ENCODE measurements around the gene ULBP3.

ULBP3 gene

DNA sequence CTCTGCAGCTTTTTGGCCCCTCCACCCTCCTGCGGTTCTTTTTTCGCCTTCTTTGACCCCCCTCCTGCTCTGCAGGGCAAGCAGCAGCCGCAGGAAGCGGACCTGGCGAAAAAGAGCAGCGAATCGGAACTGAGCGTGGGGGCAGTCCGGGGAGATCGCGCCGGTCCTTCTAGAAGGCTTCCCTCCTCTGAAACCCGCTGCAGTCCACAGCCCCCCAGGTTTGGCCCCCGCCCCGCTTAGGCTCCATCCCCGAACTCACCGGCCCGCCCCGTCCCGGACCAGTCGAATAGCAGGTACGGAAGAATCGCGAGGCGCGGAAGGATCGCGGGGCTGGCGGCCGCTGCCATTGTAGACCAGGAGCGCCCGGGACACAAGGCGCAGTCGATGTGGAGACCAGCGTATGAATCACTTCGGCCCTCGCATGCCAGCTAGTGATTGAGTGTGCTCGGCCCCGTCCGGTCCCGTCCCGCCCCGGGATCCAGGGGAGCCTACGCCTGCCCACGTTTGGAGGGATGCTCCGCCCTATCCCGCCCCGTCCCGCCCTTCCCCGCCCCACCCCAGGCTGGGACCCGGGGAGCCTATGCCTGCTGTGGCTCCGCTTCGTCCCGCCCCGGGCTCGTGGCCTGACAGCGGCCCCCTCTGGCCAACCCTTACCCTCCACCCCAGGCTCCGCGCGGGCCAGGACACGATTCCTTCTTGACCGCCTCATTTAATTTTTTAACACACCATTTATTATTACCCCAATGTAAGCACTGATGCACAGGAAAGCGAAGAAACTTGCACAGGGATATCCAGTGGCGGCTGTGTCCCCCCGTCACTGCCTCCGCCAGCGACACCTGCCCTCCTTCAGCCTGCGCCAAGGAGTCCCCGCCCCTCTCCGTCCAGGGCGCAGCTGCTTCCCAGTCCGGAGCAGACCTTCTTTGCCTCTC is at the start of gene ULBP3:
Gene ULBP3 (minus strand): TSS at position 402 of the 929 bp plus-strand sequence. CDS start 55 bp downstream, at position 347.
- DNase-seq: no peak

GRCh38 chr6:150118627-150119026 is 49.7 kb upstream of the ULBP3 start:
- DNase-seq: no peak

DNA sequence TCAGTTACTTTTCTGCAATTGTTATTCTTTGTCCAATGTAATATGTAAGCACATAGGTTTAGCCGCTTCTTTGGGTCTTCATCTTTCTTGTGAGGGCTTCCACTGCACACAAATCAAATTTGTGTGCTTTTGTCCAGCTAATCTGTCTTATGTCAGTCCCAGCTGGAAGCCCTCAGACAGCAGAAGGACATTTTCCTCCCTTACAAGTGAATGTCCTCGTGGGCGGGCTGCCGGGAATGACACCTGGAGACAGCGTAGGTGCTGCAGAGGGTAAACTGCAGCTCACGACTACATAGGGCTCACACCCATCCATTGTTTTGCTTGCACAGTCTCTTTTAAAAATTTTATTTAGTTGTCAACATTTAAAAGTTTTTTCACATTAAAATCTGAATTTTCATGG is 49.3 kb upstream of the ULBP3 start:
- no peak for DNase-seq

DNA sequence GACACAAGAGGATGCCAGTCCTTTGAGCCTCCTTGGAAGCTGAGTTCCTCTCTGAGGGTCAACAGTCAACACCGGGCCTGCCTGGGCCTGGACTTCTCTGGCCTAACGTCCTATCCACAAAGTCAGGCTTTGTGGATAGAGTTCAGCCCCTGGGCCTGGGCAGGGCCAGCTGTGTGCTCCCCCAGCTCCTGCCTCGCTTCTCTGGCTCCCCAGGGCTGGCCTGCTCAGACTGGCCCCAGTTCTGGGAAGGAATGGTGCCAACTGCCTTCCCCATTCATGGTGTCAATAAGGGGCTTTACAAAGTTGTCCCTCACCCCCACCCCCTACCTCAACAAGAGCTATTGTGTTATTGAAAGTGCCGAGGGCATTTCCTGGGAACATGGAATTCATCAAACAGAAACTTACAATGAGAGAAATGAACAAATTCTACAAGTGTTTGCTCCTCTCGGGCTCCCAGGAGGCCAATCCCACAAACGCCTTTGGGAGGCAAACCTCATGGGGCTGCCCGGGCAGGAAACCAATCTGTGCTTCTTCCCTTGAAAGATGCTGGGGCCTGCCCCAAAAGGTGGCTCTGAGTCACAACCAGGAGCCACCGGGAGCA is 47.4 kb upstream of the ULBP3 start:
- DNase-seq: no peak

DNA sequence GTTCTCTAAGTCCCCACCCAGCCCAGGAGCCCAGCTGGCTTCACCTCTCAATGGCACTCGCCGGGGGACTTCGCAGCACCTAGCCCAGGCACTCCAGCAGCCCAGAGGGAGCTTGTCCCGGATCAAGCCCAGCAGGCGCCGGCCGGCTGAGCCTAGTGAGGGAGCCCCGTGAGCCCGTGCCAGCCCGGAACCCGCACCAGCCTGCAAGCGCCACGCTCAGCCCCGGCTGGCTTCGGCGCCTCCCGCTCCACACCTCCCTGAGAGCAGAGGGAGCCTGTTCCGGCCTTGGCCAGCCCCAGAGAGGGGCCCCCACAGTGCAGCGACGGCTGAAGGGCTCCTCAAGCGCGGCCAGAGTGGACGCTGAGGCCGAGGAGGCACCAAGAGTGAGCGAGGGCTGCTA is 46.8 kb upstream of the ULBP3 start:
- DNase-seq: no peak

DNA sequence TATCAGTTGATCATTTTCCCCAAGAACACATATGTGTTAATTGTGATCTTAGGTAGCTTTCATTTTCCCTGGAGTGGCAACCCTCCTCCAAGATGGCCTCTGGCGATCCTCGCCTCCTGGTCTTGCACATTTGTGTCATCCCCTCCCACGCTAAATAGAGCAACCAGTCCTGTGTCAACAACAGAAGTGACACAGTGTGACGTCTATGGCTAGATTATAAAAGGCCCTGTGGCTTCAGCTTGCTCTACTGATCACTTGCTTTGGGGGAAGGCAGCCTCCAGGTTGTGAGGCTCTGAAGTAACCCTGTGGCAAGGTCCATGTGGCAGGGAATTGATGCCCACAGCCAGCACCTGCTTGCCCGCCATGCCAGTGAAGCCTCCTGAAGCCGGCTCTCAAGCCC is 43.3 kb upstream of the ULBP3 start:
- no peak for DNase-seq

DNA sequence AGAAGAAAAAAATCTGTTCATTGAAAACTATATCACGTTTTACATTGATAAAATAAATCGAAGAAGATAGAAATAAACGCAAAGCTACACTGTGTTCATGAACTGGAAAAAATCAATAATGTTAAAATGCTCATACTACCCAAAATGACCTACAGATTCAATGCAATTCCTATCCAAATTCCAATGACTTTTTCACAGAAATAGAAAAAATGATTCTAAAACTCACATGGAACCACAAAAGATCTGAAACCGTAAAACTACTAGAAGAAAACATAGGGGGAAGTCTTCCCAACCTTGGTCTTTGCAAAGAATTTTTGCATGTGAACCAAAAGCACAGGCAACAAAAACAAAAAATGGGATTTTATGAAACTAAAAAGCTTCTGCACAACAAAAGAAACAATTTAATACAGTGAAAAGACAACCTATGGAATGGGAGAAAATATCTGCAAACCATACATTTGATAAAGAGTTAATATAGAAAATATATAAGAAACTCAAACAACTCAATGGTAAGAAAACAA is 33.9 kb upstream of the ULBP3 start:
- no peak for DNase-seq

- DNase-seq: no peak
These were observed 31.8 kb upstream of the ULBP3 start for GRCh38 chr6:150100745-150101144.

- no peak for DNase-seq
These were observed 31.0 kb upstream of the ULBP3 start for GRCh38 chr6:150099953-150100352.

DNA sequence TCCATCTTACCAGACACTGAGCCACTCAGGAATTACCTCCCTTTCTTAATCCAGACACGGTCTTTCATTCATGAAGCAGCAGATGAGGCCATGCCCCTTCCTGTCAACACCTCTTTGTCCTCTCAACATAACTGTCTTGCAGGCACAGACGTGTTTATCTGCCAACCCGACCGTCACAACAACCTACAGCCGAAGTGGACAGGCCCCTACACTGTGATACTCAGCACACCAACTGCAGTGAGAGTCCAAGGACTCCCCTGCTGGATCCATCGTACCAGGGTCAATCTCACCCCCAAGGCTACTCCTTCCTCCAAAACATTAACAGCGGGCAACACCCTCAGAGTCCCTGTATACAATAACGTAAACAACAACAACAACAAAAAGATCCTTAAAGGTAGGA is 30.6 kb upstream of the ULBP3 start:
- no peak for DNase-seq

DNA sequence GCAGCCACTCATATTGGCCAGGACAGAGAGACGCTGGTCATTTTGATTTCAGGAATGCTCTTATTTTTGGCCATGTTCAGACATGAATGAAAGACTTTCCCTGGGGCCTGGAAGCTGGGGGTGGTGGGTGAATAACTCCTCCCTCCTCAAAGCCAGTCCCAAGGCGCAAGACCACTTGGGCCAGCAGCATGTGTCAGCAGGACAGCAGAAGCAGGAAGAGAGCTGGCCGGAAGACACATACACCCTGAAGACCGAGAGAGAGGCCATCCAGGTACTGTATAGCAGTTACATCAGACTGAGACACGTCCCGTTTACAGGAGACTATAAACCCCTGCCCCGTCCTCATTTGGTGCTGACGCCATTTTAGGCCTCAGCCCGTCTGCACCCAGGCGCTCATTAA is 29.2 kb upstream of the ULBP3 start:
- no peak for DNase-seq

DNA sequence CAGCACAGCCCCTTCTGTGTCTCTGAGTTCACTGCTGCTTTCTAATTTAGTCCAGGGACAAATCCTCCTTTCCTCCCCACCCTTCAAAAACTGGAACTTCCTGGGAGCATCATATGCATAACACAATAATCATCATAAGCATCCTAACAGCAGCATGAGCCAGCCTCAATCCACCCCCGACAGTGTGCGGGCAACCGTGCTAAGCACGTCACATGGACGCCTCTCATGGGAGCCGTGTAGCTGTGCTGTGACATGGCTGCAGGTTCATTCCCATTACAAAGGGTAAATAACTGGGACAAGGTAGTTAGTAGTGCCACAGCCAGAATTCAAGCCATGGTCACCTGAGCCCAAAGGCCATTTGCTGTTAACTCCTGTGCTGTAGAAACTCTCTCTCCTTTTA is 24.5 kb upstream of the ULBP3 start:
- no peak for DNase-seq

DNA sequence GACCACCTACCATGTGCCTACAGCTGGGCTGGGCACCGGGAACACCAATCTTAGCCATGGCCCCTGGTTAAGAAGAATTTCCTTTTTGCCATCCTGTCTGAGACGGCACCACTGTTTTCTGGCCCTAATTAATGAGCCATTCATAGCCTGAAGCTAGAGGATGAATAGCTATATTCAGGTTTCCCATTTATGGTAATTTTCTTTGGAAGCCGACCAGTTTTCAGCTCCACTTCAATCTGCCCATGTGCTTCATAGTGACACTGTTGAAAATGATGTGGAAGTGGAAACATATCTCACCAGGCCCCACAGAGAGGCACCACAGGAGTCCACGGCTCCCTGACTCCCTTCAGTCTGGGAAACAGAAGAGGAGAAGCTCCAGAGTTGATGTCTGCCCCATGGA is 22.6 kb upstream of the ULBP3 start:
- DNase-seq: no peak

DNA sequence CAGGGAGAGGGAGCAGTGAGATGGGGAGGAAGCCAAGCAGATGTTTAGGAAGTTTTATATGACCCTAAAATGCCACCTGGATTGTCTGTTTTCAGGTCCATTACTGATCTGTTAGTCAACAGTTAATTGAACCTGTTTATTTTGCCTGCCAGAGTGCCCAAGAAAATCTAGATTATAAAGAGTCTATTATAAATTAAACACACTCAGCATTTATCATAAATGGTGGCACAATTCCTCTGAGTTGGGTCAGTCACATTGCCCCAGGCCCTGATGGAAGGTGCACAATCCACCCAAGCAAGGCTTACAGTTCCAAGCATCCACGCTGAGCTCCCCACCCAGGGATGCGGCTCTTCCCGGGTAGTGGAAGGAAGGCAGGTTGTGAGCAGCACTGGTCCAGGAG is 21.4 kb upstream of the ULBP3 start:
- no peak for DNase-seq

GRCh38 chr6:150088481-150089154 is 19.7 kb upstream of the ULBP3 start:
- DNase-seq: no peak

GRCh38 chr6:150087336-150087735 is 18.4 kb upstream of the ULBP3 start:
- no peak for DNase-seq

- no peak for DNase-seq
These were observed 17.1 kb upstream of the ULBP3 start for GRCh38 chr6:150086026-150086425.

- no peak for DNase-seq
These were observed 15.5 kb upstream of the ULBP3 start for GRCh38 chr6:150084426-150084825.

DNA sequence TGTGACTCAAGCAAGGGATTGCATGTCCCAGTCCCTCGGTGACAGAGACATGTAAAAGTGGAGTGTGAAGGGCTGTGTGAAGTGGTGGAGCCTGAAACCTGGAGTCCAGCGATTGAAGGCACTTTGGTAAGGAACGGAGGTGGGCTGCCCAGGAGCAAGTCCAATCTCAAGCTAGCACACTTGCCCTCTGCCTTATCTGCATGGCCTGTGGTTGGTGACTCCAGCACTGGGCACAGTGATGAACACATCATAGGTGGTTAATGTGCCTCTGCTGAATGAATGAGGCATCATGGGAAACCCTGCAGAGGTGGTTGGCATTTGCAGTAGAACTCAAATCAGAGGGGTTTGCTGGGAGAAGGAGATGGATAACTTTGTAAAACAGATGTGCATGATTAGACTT is 14.9 kb upstream of the ULBP3 start:
- DNase-seq: no peak

DNA sequence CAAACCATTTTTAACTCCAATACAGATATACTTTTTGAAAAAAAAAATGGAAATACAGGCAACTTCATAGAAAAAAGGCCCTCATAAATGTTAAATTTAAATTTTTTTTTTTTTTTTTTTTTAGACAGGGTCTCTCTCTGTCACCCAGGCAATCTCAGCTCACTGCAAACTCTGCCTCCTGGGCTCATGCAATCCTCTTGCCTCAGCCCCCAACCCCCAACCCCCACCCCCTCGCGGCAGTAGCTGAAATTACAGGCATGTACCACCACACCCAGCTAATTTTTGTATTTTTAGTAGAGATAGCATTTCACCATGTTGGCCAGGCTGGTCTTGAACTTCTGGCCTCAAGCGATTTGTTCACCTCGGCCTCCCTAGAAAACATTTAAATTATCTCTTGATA is 12.8 kb upstream of the ULBP3 start:
- no peak for DNase-seq

- no peak for DNase-seq
These were observed 10.7 kb upstream of the ULBP3 start for GRCh38 chr6:150079604-150080003.

- DNase-seq: no peak
These were observed 9.9 kb upstream of the ULBP3 start for GRCh38 chr6:150078788-150079187.

GRCh38 chr6:150076196-150076893 is 7.4 kb upstream of the ULBP3 start:
- no peak for DNase-seq

All from NCI-H1436 treated with DMSO at 0.1 percent for 48 hours (cell line).